GM19324 (cell line): ENCODE measurements around the gene MVD.

Experiments
- ATAC-seq: cut with Tn5 transposase; IDR thresholded peaks from one replicate; pipeline ENCODE4 v1.9.1; 2021; ENCODE audit warnings: mild to moderate bottlenecking, moderate library complexity; ENCODE audit not compliant: unreplicated experiment, low FRiP score

MVD gene

GRCh38 chr16:88697831-88698615 is 35.1 kb upstream of the MVD start:
- no peak for ATAC-seq

- no peak for ATAC-seq
These were observed 34.4 kb upstream of the MVD start for GRCh38 chr16:88697116-88697830.

- ATAC-seq: no peak
These were observed 33.5 kb upstream of the MVD start for GRCh38 chr16:88696441-88696840.

- no peak for ATAC-seq
These were observed 32.9 kb upstream of the MVD start for GRCh38 chr16:88695753-88696152.

GRCh38 chr16:88695218-88695617 is 32.3 kb upstream of the MVD start:
- no peak for ATAC-seq

GRCh38 chr16:88694221-88695087 is 31.6 kb upstream of the MVD start:
- ATAC-seq: no peak

- no peak for ATAC-seq
These were observed 30.7 kb upstream of the MVD start for GRCh38 chr16:88693420-88694177.

- ATAC-seq: no peak
These were observed 30.0 kb upstream of the MVD start for GRCh38 chr16:88692861-88693260.

GRCh38 chr16:88691924-88692560 is 29.2 kb upstream of the MVD start:
- no peak for ATAC-seq

- no peak for ATAC-seq
These were observed 28.4 kb upstream of the MVD start for GRCh38 chr16:88691129-88691813.

- no peak for ATAC-seq
These were observed 27.6 kb upstream of the MVD start for GRCh38 chr16:88690341-88691128.

GRCh38 chr16:88688013-88688778 is 25.3 kb upstream of the MVD start:
- ATAC-seq: no peak

- ATAC-seq: no peak
These were observed 24.8 kb upstream of the MVD start for GRCh38 chr16:88687676-88688012.

GRCh38 chr16:88687254-88687576 is 24.3 kb upstream of the MVD start:
- no peak for ATAC-seq

GRCh38 chr16:88686439-88687253 is 23.8 kb upstream of the MVD start, which contains the start of gene SNAI3:
Gene SNAI3, minus strand, starts transcription at chr16:88686507. Its CDS starts 101 bp downstream, at chr16:88686406.
- peak; percentile 73 for ATAC-seq

- peak; percentile 14 for ATAC-seq
These were observed 23.2 kb upstream of the MVD start for GRCh38 chr16:88686062-88686438.
